ENCODE data around the gene ADGRB2. TPM values are rescaled to one million over a fixed set of nuclear protein-coding genes. Genes with fewer than 3 reads are reported as not detected.

The ADGRB2 gene
- total and polyA plus RNA-seq, 7 donors, result 1.3 to 3.9 (median 1.4) TPM; not detected in 2

DNA sequence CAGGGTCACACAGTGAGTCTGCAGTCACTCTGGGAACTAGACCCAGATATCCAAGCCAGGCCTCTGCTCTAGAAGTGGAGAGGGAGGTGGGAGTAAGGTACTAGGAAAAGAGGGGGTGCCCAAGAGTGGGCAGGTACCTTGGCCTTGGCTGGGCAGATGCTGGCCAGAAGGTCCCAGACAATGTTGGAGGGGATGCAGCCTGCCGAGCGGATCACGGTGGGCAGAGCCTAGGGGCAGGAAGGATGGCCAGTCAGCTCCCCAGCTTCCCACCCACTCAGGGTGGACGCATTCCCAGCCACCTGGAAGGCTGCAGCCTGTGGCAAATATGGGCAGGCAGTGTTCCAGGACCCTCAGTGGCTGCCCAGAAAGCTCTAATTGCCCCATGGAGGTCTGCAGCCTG, 28.4 kb upstream of the ADGRB2 start:
- H3K27me3 ChIP-seq, result no peaks in the 10 kb centered on the region
- no peaks in the 10 kb centered on the region for H3K9me3 ChIP-seq
- no peak overlapping the region for H3K27ac ChIP-seq
- intact Hi-C loops (cut with DNase I), result no loop called here
- H3K4me3 ChIP-seq, result no peak overlapping the region
- H3K36me3 ChIP-seq, result no peaks in the 10 kb centered on the region
- WGBS, 2 donors, result 88 to 94% methylated on average over 4 of the region's 4 CpGs
- TF ChIP-seq, protein P1, sequence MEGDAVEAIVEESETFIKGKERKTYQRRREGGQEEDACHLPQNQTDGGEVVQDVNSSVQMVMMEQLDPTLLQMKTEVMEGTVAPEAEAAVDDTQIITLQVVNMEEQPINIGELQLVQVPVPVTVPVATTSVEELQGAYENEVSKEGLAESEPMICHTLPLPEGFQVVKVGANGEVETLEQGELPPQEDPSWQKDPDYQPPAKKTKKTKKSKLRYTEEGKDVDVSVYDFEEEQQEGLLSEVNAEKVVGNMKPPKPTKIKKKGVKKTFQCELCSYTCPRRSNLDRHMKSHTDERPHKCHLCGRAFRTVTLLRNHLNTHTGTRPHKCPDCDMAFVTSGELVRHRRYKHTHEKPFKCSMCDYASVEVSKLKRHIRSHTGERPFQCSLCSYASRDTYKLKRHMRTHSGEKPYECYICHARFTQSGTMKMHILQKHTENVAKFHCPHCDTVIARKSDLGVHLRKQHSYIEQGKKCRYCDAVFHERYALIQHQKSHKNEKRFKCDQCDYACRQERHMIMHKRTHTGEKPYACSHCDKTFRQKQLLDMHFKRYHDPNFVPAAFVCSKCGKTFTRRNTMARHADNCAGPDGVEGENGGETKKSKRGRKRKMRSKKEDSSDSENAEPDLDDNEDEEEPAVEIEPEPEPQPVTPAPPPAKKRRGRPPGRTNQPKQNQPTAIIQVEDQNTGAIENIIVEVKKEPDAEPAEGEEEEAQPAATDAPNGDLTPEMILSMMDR (IDR thresholded peaks at IDR 0.05), result no peak
- TF ChIP-seq POLR2AphosphoS5 (IDR thresholded peaks at IDR 0.05) (no peak), POLR2A (IDR thresholded peaks at IDR 0.05) (no peak), EP300 (IDR thresholded peaks at IDR 0.05) (no peak)
- DNase-seq, result peak; percentile 47
- peaks cover 0 to 9% (median 4%) of the 10 kb centered on the region in 4 donors for H3K4me1 ChIP-seq

DNA sequence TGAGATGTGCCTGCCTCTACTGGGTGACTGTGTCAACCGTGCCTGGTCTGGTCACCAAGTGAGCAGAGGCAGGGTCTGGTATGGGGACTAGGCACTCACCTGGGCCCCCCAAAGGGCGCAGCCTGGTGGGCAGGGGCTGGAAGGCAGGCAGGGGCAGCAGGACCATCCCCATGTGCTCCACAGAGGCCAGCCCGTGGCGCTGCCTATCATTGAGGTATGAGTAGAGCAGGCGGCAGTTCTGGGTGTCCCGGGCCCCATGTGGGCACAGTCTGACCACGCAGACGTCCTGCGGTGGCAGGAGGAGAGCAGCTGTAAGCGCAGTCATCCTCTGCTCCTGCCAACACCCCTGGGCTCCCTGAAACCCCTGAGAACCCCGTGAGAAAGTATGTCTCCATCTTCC, 28.0 kb upstream of the ADGRB2 start:
- H3K27me3 ChIP-seq, result no peaks in the 10 kb centered on the region
- WGBS, 2 donors, result 83 to 87% methylated on average over 11 of the region's 11 CpGs
- DNase-seq, result peak; percentile 53
- no peak overlapping the region for H3K4me3 ChIP-seq
- TF ChIP-seq EP300 (IDR thresholded peaks at IDR 0.05) (no peak), POLR2A (IDR thresholded peaks at IDR 0.05) (no peak), POLR2AphosphoS5 (IDR thresholded peaks at IDR 0.05) (no peak)
- TF ChIP-seq, protein P1 (IDR thresholded peaks at IDR 0.05), result no peak
- H3K27ac ChIP-seq, result no peak overlapping the region
- no peaks in the 10 kb centered on the region for H3K36me3 ChIP-seq
- H3K4me1 ChIP-seq, result peaks cover 0 to 9% (median 4%) of the 10 kb centered on the region in 4 donors
- intact Hi-C loops (cut with DNase I), result no loop called here
- H3K9me3 ChIP-seq, result no peaks in the 10 kb centered on the region

DNA sequence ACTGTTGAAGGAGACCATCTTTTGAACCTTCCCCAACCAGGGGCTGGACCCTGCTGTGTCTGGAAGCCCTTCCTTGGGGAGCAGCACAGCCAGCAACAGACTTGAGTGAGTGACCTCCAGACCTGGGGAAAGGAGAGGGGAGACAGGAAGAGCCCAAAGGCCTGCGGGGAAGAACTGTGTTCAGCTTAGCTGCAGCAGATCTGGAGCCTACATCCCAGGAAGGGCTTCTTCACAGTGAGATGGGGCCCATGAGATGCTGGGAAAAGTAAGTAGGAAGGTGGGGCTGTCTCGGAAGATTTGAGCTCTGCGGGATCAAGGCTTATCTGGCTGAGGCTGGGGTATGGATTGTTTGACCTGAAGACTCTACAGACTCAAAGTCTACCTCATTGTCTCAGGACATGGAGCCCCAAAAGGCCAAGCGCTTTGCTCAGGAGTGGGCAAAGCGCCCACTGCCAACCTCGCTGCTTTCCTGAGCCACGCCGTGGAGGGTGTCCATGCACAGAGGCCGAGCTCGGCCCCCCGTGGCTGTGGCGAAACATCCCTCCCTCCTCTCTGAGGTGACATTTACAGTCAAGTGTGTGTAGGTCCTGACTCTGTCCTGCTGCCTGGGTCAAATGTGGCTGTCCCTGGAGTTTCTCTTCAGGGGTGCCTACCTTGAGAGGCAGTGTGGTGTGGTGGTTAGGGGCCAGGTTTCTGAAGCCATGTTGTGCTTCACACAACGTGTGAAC, 27.2 kb upstream of the ADGRB2 start:
- WGBS, 2 donors, result 89 to 93% methylated on average over 13 of the region's 13 CpGs
- TF ChIP-seq POLR2A (IDR thresholded peaks at IDR 0.05) (no peak), EP300 (IDR thresholded peaks at IDR 0.05) (no peak), POLR2AphosphoS5 (IDR thresholded peaks at IDR 0.05) (no peak)
- TF ChIP-seq, protein P1 (IDR thresholded peaks at IDR 0.05), result no peak
- H3K36me3 ChIP-seq, result no peaks in the 10 kb centered on the region

DNA sequence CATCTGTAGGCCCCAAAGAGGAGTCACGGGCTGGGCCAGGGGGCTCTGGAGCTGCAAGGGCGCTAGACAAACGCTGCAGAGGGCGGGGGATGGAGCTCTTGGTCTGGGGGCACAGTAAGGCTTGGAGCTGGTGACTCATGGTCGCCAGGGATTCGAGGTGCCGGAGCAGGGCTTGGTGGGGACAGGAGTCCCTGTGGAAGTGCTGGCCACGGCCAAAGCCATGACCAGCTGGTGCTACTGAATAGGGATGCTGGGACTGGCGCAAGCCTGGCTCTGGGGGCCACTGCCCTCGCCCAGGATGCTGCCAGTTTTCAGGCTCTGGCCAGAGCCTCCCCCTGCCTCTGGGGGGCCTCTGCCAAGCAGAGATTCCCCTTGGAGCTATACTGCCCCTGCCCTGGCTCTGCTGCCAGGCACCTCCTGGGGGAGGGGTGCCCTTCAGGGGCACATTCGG, 26.5 kb upstream of the ADGRB2 start:
- Histone ChIP-seq H3K27ac (no peak overlapping the region), H3K4me3 (no peak overlapping the region), H3K4me1 (peaks cover 0 to 9% (median 4%) of the 10 kb centered on the region in 4 donors), H3K36me3 (no peaks in the 10 kb centered on the region), H3K9me3 (no peaks in the 10 kb centered on the region), H3K27me3 (no peaks in the 10 kb centered on the region)
- 87 to 89% methylated on average over 11 of the region's 11 CpGs for WGBS, 2 donors
- TF ChIP-seq POLR2AphosphoS5 (IDR thresholded peaks at IDR 0.05), result no peak
- TF ChIP-seq, protein P1 (IDR thresholded peaks at IDR 0.05), result no peak
- peak; percentile 46 for DNase-seq
- intact Hi-C loops (cut with DNase I), result no loop called here

More for the DNA sequence above, 27.2 kb upstream of the ADGRB2 start:
- Histone ChIP-seq H3K27me3 (no peaks in the 10 kb centered on the region), H3K4me3 (no peak overlapping the region), H3K9me3 (no peaks in the 10 kb centered on the region), H3K4me1 (peaks cover 0 to 9% (median 4%) of the 10 kb centered on the region in 4 donors), H3K27ac (no peak overlapping the region)
- peak; percentile 36 for DNase-seq
- intact Hi-C loops (cut with DNase I), result no loop called here

All from sigmoid colon (tissue), 7 donors.